GM12873 (cell line): ENCODE measurements around the gene SUGCT.

ENCODE experiments used
- TF ChIP-seq, protein P1 (sequence below): IDR thresholded peaks from 2 replicates; pipeline ENCODE4 v1.5.1; 2012; ENCODE audit warnings: low read depth, mild to moderate bottlenecking, moderate library complexity, low read length, control low read depth; ENCODE audit not compliant: insufficient read depth; ENCODE audit errors: missing control alignments

SUGCT gene

DNA sequence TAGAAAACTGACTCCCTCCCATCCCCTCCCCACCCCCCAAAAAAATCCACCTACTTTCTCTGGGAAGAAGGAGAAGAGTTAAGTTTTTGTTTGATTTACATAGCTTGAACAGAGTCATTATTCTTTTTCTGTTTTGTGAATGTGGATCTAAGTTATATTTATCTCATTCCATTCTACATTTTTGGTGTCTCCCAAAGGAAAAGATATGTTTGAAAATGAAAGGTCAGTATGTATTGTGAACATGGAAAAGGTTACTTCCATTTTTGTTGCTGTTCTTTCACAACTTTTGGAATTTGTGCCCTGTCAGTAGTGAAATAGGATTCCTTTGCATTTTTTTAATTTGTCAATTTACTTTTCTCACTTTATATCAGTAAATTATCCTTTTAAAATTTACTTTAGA is 547.9 kb downstream of the SUGCT start:
- TF ChIP-seq, protein P1, sequence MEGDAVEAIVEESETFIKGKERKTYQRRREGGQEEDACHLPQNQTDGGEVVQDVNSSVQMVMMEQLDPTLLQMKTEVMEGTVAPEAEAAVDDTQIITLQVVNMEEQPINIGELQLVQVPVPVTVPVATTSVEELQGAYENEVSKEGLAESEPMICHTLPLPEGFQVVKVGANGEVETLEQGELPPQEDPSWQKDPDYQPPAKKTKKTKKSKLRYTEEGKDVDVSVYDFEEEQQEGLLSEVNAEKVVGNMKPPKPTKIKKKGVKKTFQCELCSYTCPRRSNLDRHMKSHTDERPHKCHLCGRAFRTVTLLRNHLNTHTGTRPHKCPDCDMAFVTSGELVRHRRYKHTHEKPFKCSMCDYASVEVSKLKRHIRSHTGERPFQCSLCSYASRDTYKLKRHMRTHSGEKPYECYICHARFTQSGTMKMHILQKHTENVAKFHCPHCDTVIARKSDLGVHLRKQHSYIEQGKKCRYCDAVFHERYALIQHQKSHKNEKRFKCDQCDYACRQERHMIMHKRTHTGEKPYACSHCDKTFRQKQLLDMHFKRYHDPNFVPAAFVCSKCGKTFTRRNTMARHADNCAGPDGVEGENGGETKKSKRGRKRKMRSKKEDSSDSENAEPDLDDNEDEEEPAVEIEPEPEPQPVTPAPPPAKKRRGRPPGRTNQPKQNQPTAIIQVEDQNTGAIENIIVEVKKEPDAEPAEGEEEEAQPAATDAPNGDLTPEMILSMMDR, result no peak

DNA sequence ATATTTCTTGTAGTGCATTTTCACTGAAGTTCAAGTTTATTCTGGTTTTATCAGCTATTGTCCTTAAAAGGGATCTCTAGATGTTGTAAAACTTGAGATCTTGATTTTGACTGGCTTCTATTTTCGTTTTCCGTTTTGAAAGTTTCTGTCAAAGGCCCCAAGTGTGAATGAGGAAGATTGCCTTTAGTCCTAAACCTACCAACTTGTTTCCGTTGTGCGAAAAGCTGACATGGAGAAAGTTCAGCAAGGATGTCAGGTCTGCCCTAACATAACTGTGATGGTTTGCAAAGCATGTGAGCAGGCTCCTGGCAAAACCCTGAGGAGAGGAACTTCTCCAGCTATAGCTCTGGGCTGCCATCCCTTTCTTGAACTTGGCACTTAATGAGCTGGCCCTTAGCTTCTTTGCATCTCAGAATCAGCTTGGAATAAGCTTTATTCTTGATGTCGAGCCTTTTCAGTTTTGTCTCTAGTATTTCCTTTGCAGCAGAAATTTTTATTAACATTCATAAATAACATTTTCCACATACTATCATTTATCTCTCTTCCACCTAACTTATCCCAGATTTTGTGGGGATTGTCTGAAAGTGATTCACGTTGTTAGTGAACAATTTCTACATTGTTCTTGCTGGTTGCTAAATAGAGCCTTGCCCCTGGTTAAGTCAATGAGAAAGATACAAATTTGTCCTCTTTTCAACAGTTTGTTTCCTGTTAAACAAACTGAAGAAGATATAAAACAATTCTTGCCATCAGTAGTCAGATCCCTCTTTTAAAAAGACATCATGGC is 559.4 kb downstream of the SUGCT start:
- TF ChIP-seq, protein P1, result no peak

DNA sequence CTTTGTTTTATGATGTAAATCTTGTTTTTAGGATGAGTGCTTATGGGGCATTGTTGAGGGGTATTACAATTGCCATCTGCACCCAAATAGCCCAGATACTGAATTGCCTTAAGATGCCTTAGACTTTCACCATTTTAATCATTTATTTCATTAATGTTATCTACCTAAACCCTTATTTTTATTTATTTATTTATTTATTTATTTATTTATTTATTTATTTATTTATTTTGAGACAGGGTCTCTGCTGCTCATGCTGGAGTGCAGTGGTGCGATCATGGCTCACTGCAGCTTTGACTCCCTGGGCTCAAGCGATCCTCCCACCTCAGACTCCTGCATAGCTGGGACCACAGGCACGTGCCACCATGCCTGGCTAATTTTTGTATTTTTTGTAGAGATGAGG is 560.2 kb downstream of the SUGCT start:
- TF ChIP-seq, protein P1, result no peak

DNA sequence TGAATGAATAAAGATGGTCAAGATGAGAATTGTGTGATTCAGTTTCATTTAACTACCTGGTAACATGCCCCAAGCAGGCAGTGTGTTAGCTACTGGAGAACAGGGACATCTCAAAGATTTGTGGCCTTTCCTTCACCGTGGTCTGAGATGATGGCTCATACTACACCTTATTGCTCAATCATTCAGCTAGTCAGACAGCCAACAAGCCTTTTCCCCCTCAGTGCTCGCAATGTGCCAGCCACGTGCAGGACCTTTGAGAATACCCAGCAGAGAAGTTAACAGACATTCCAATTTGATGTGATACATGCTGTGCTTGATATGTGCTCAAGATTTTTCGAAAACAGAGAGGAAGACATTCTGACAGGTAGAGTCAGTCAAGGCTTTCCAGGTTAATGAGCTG is 562.8 kb downstream of the SUGCT start:
- TF ChIP-seq, protein P1, result no peak

DNA sequence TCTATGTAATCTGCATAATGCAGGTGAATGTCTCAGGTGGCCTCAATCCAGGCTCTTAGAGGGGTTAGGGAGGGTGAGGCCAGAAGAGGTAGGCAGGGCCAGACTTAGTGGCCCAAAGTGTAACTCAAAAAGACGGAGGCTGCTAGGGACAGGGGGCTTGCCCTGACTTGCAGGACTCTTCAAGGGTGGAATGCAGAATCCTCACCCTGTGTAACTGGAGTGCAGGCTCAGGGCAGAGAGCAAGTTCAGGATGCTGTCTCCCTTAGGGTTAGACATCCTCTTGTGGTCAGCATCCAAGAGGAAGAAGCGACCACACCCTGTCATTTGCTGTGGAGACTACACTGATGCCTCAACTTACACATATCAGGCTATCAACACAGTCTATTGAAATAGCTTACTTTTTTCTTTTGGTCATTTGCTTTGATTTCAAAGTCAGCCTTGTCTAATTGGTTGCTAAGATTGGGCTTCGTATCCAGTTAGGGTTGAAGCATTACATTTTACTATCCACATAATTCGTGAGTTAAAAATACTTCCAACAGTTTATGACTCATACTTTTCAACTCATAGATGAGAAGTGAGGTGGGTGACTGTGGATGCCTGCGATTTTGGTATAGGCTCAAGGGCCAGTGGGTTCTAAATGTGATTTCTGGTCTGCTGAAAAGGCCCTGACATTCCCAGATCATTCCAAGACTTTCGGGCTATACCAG is 563.6 kb downstream of the SUGCT start:
- TF ChIP-seq, protein P1, result no peak

DNA sequence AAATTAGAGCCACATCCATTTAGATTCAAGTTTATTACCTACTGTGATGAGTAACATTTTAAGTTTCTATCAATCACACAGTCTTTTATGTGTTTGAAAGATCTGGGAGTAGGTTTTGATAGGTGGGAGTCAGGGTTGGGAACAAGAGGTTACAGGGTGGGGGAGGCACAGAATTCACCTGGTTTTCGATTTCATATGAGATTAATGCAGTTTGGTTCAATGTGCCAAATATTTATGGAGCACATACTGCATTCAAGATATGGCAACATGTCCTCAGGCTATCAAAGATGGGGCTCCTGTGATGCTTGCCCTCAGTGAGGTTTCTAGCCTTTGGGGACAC is 564.1 kb downstream of the SUGCT start:
- TF ChIP-seq, protein P1, result no peak

DNA sequence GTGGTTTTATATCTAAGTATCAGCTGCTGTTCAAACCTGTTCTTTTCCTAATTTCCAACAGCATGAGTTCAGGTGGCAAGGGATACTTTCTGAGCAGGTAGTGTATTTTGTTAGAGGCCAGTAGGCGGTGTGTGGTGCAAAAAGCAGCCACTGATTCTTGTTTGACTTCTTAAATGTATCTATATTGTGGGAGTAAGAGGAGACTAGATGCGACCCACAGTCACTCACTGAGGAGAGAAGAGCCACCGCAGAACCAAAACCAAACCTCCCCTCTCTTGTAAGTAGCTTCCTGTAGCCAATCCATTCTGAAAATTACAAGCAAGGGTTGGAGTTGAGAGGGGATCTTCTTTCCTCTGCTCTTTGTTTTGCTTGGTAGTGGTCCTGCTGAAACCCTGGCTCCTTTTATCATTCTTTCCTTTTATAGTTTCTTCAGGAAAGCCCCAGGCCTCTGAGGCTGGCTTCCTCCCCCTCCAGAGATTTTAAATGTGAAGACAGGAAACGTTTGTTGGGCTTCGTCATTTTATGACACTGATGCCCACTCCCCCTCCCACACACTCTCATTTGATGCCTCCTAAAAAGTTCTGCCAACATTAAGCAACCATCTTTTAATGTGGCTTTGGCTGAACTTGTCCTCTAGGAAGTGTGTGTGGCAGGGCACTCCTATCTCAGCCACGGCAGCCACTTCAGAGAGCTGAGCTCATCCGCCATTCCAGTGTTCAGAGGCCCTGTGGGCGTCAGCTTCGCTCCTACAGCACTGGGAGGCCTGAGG is 566.0 kb downstream of the SUGCT start:
- TF ChIP-seq, protein P1, result no peak
